Hepatocyte (in vitro differentiated cells): ENCODE data around the gene ACKR3.

Source experiments
- EZH2phosphoT487 ChIP-seq: fragments of 200-600 bp; sonication (generic); IDR thresholded peaks from one replicate; pipeline ENCODE4 v1.6.1; 2018; ENCODE audit warnings: antibody characterized with exemption, mild to moderate bottlenecking, low read depth, moderate library complexity; ENCODE audit not compliant: unreplicated experiment, severe bottlenecking
- TF ChIP-seq, protein P1 (sequence below): fragments of 200-600 bp; sonication (generic); IDR thresholded peaks from 2 replicates; pipeline ENCODE4 v1.5.1; 2016; ENCODE audit warnings: antibody characterized with exemption, mild to moderate bottlenecking; ENCODE audit not compliant: poor library complexity

DNA sequence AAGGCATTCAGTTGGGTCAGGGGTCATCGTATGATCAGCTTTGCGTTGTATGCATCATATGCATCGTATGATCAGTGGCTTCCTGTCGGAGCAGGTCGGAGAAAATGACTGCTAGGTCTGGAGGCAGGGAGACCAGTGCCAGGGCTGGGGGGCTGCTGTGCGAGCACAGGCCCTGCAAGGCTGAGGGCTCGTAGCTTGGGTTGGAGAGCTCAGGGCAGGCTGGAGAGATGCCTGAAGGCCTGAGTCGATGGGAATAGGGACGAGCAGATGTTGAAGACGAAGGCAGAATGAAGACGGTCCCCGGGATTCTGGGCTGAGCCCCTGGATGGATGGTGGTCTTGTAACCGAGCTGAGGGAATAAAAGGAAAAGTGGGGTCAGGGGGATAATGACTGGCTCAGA is 25.3 kb upstream of the ACKR3 start:
- TF ChIP-seq, protein P1, sequence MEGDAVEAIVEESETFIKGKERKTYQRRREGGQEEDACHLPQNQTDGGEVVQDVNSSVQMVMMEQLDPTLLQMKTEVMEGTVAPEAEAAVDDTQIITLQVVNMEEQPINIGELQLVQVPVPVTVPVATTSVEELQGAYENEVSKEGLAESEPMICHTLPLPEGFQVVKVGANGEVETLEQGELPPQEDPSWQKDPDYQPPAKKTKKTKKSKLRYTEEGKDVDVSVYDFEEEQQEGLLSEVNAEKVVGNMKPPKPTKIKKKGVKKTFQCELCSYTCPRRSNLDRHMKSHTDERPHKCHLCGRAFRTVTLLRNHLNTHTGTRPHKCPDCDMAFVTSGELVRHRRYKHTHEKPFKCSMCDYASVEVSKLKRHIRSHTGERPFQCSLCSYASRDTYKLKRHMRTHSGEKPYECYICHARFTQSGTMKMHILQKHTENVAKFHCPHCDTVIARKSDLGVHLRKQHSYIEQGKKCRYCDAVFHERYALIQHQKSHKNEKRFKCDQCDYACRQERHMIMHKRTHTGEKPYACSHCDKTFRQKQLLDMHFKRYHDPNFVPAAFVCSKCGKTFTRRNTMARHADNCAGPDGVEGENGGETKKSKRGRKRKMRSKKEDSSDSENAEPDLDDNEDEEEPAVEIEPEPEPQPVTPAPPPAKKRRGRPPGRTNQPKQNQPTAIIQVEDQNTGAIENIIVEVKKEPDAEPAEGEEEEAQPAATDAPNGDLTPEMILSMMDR, result no peak
- no peak for TF ChIP-seq EZH2phosphoT487
